HG03175 (cell line): ENCODE data around the gene ENTPD8.
"Not testable (repeated sequence)": the region's sequence is repeated elsewhere in the genome, so short reads cannot be mapped to it uniquely, and the experiment has no call there.

Experiments
- ATAC-seq: cut with Tn5 transposase; IDR thresholded peaks from one replicate; pipeline ENCODE4 v1.9.1; 2021; ENCODE audit warnings: mild to moderate bottlenecking, moderate library complexity; ENCODE audit not compliant: unreplicated experiment

Gene ENTPD8

DNA sequence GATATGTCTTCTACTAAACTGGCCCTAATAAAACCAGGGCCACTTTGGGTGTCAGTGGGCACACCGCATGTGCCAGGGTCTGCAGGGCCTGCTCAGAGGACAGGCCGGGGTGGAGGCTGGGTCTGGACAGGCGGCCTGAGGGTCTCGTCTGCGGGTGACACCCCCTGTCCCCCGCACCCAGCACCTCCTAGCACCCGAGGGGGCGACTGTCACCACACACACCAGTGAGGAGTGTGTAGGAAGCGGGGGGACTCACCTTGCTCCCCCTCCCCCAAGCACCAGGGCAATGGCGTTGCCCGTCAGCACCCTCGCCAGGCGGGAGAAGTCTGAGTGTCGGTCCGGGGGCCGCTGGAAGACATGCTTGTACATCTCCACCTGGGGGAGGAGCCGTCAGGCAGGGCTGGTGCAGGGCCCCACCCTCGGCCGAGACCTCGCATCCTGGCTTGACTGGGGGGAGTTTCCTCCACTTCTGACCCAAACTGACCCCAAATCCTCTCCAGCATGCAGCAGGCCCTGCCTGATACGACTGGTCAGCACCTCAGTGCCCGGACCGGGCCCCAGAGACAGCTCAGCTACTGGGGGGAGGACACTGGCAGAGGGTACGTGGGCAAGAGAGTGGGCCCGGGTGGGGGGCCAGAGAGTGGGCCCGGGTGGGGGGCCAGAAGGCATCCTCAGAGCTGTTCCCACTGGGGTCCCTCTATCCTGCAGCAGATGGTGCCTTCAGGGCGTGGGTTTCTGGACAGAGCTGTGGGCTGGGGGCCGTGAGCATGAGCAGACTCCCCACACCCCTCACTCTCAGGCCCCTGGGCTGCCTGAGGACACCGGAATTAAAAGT, 36.8 kb upstream of the ENTPD8 start:
- no peak for ATAC-seq

- no peak for ATAC-seq
These were observed 35.7 kb upstream of the ENTPD8 start for GRCh38 chr9:137476856-137477255.

DNA sequence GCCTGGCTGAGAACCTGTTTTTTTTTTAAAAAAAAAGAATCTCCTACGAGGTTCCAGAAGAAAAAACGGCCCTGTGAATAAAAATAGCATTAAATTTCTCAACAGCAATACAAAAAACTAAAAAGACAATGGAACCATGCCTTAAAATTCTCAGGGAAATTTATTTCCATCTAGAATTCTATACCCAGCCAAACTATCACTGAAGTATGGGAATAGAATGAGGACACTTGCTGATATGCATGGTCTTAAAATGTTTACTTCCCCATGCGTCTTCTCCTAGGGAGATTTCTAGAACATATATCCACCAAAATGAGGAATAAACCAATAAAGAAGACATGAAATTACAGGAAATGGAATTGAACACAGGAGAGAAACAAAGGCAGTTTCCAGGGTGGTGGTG, 34.5 kb upstream of the ENTPD8 start:
- ATAC-seq, result no peak

DNA sequence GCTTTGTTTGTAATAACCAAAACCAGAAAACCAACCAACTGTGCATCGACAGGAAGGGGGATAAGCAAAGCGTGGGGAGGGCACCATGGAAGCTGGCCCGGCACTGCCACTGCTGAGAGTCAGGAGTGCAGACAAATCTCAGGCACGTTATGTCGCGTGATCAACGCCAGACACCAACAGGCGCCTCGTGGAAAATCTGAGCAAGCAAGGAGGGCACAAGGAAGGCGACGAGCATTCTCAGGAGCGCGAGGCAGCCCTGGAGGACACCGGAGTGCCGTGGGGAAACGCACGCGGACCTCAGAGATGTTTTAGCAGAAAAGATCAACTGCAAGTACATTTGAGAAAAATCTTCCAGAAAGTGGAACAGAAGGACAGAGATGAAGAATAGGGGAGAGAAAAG, 33.1 kb upstream of the ENTPD8 start:
- no peak for ATAC-seq

DNA sequence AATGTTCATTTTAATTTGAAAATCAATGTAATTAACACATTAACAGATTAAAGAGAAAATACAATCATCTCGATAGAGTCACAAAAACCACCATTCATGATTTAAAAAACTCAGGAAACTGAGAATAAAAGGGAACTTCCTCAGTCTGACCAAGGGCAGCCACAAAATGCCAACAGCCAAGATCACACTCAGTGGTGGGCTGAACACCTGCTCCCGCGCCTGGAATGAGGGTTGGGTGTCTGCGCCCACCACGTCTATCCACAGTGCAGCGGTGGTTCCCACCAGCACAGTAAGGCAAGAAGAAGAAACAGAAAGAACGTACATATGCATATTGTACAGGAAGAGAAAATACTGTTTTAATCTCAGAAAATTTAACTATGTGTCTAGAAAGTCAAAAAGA, 29.6 kb upstream of the ENTPD8 start:
- ATAC-seq, result no peak

- no peak for ATAC-seq
These were observed 26.7 kb upstream of the ENTPD8 start for GRCh38 chr9:137467896-137468295.

DNA sequence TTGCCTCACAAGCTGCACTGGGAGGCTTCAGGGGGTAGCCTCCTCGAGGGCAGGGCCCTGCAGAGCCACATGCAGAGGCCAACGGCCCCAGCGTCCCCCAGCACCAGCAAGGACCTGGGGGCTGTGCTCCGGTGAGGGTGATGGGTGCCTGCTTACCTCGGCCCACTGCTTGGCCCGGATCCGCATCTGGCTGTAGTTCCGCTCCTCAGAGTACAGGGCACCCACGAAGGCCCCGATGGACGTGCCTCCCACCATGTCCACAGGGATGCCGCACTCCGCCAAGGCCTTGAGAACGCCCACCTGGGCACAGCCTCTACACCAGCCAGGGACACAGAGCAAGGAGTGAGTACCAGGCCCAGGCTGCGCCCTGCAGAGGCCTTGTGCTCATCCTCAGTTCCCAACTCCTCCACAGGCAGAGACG, 26.0 kb upstream of the ENTPD8 start:
- ATAC-seq, result no peak

GRCh38 chr9:137466389-137467085, 25.4 kb upstream of the ENTPD8 start:
- ATAC-seq, result not testable (repeated sequence)

GRCh38 chr9:137465720-137466388, 24.7 kb upstream of the ENTPD8 start:
- no peak for ATAC-seq

DNA sequence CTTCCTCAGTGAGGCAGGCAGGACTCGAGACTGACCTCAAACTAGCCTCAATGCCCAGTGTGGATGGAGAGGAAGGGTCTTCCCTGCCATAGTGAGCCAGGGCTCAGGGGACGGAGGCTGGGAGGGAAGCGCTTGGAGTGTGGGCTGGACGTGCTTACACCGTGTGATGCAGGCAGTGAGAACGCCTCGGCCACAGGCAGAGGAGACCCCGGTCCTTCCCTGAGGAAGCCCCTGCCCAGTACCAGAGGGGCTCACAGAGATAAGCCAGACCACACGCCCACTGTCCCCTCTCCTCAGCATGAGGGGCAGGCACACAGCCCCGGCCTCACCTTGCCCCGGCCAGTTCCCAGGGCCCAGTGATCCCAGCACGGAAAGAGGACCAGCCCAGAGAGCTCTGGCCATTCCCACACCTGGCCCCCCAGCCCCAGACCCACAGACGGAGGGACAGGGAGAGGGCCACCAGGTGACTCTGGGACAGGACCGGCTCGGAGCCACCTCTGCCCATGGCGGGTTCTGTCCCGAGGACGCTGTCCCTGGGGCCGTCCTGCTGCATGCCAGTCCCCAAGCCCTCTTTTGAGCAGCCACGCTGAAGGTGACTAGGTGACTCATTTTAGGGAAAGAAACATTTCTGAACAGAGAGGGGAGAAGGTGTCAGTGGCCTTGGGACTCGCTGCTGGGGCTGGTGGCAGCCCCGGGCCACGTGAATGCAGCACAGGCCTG, 24.0 kb upstream of the ENTPD8 start:
- no peak for ATAC-seq

GRCh38 chr9:137464291-137464999, 23.3 kb upstream of the ENTPD8 start:
- ATAC-seq, result no peak

GRCh38 chr9:137463931-137464290, 22.8 kb upstream of the ENTPD8 start:
- ATAC-seq, result no peak

GRCh38 chr9:137462986-137463930, 22.1 kb upstream of the ENTPD8 start:
- ATAC-seq, result no peak

DNA sequence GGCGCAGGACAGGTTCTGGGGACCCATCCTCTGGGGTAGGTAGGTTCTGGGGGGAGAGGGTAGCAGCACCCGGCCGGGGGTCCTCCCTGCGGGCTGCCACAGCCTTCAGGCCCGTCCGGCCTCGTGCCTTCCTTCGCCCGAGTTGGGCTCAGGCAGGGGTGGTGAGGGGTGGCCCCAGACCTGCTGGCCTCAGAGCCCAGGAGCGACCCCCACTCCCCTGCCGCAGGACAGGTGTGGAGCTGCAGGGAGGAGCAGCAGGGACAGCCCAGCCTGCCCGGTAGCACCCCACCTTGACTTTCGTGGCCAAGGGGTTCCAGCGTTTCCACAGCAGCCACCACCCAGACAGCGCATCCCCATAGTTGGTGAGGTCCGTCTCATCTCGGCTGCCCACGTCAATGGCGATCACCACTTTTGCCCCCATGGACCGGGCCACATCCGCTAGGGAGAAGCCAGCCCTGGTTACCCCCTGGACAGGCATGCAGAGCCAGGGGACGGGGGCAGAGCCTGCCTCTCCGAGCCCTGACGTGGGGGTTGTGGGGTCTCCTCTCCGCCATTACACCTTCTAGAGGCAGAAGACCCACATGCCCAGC, 21.3 kb upstream of the ENTPD8 start:
- no peak for ATAC-seq

DNA sequence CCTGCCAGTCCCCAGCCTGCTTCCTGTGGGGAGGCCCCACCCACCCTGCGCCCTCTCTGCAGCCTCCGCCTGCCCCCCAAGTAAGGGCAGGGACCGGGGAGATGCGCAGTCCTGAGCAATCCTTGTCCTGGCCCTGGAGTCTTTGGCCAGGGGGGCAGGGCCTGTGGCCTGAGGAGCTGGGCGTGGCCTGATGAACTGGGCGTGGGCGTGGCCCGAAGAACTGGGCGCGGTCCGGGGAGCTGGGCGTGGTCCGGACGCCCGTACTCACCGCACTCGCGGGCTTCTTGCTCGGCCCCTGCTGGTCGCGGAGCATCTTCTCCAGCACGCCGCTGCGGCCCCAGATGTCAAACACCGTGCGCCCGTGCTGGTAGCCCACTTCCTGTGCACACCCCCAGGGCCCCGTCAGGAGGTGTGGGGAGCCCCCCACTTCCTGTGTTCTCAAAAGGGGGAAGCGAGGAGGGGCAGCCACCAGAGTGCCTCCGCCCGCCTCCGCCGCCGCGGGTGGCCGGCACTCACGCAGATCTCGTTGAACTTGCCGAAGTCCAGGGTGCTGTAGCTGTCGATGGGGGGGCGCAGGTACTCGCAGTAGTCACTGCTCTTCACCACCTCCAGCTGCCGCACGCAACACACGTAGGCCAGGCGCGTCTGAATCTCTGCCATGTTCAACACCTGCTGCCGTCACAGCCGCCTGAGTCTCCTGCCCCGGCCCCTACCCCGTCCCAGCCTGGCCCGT, 20.7 kb upstream of the ENTPD8 start:
- no peak for ATAC-seq

GRCh38 chr9:137461316-137461662, 20.1 kb upstream of the ENTPD8 start:
- ATAC-seq, result no peak

DNA sequence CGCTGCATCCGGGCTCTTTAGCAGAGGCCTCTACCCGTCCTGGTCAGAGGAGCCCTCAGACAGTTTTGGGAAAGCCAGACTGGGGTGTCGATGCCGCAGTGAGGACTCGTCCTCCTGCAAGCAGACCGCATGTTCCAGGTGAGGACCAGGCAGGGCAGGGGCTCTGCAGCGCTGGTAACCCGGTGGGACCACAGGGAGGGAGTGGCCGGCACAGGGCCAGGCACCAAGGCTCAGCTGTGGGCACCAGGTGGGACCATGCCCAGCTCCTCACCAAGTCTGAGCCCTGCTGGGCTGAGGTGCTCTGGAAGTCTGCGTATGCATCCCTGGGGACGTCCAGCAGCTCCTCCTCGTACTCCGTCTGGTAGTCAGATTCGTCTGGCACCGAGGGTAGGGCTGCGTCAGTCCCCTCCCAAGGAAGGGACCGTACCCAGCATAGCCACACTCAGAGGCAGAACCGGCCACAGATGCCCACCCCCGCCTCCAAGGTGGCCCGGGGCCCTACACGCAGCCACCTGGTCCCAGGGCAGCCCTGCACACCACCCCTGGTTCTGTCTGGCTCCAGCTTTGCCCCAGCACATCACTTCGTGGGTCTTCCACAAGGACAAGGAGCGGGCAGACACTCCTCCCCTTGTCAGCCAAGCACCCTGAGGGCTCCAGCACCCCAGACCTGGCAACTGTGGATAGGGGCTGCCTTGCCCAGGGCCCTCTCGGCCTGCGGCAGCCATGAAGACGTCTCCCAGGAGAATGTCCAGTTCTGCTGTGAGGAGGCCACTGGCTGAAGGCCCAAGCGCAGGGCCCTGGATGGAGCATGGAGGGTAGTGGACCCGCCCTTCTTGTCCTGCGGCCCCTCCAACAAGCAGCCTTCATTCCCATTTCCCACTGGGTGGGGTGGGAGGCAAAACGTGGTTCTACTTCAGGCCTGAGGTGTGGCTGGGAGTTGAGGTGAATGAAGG, 19.5 kb upstream of the ENTPD8 start:
- ATAC-seq, result no peak
